Measurements from ENCODE around the gene SNX32.

GRCh38 chr11:65894034-65894591 is 60.4 kb downstream of the SNX32 start:
- TF ChIP-seq GATA3 (IDR thresholded peaks at IDR 0.05; ENCODE audit: low read depth, low read length) (no peak), GATA2 (IDR thresholded peaks at IDR 0.05; ENCODE audit: low read depth, low read length) (no peak)
